ENCODE measurements around the gene MLKL. TPM values are rescaled to one million over a fixed set of nuclear protein-coding genes. Genes with fewer than 3 reads are reported as not detected.

The MLKL gene
- total RNA-seq = 10 to 100 TPM; 18.4 to 47.9 (median 31.9) TPM

DNA sequence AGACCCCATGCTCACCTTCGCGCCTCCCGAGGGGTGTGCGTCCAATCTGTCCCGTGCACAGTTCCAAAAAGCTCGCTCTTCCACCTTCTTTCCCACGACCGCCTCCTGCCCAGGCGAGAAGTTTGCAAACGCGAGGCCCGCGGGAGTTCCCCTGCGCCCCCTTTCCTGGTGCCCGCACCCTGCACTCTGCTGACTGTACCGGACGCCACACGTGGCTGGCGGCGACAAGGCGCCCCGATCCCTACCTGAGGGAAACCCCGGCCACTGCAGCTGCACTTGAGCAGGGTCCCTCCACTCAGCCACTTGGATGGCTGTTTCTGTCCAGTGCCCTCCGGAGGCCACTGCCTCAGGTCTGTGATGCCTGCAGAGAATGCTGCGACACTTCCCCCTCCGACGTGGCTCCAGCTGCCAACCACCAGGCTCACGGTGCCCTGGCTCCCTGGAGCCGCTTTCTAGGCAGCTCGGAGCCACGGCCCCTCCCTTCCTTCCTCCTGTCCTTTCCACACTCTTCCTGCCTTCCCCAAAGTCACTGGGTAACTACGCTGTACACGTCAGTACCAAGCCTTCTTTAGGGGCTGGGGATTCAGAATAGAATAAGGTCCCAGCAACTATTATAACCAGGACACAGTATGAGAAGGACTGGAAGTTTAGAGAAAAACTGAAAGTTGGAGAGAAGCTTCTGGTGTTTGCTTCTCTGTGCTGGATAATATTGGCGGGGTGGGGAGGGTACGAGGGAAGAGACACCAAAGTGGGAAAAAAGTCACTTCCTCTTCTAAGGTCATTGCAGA, at the start of gene MLKL:
Gene MLKL, minus strand, starts transcription at position 425 of the 788 bp plus-strand sequence. CDS start 5,105 bp downstream, outside the sequence.
- TF ChIP-seq, protein P1, sequence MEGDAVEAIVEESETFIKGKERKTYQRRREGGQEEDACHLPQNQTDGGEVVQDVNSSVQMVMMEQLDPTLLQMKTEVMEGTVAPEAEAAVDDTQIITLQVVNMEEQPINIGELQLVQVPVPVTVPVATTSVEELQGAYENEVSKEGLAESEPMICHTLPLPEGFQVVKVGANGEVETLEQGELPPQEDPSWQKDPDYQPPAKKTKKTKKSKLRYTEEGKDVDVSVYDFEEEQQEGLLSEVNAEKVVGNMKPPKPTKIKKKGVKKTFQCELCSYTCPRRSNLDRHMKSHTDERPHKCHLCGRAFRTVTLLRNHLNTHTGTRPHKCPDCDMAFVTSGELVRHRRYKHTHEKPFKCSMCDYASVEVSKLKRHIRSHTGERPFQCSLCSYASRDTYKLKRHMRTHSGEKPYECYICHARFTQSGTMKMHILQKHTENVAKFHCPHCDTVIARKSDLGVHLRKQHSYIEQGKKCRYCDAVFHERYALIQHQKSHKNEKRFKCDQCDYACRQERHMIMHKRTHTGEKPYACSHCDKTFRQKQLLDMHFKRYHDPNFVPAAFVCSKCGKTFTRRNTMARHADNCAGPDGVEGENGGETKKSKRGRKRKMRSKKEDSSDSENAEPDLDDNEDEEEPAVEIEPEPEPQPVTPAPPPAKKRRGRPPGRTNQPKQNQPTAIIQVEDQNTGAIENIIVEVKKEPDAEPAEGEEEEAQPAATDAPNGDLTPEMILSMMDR (IDR thresholded peaks at IDR 0.05) = no peak
- ATAC-seq (ENCODE audit: low FRiP score) = peak; percentile 75
- DNase-seq (ENCODE audit: low spot score) = no peak

DNA sequence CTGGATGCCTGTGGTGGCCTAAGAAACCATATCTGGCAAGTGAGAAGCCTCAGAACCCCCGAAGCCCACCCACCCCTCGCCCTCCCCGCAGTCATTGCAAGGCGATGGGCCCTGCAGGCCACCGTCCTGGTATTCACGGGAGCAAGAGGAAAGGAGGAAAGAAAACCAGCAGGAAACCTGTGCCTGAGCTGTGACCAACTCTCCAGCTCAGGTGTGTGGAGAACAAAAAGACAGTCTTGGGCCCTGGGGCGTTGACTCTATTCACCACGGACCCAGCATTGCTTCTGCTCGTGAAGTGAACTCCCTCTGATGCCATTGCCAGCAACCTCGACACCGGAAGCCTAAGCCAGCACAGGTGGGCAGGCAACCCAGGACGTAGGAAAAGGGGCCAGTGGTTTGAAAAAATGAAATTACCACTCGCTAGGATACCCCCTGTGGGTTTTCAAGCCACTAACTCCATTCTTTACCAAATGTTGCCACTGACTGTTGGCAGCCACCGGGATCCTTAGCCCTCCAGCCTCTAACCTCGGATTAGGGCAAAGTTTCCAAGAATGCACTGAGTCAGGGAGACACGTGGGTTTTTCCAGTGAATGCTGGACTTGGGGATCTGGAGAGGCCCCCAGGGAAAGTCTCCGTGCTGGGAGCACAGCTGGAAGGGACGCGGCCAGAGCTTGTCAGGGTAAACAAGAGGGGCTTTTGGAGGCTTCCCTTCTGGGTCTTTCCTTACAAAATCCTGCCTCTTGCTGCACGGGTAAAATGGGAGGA, 48.8 kb upstream of the MLKL start:
- TF ChIP-seq, protein P1 (IDR thresholded peaks at IDR 0.05) = no peak
- no peak for DNase-seq (ENCODE audit: low spot score)
- ATAC-seq (ENCODE audit: low FRiP score) = no peak

DNA sequence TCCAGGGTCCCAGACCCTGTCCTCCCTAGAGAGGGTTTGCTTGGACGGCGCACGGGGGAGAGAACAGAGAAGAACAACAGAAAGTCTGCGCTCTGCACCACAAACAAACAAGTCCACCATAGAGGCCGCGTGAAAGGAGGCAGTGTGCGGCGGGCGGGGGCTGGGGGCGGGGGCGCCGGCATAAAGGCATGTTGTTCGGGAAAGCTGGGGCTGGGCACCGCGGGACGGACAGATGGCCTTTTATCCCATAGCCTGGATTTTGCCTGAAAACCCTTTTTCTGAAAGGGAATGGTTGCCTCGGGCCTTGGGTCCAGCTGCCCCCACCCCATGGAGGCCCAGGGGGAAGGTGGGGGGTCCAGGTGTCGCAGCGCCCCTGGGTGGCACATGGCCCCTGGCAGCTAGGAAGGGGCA, 48.0 kb upstream of the MLKL start:
- no peak for ATAC-seq (ENCODE audit: low FRiP score)
- DNase-seq (ENCODE audit: low spot score) = no peak
- TF ChIP-seq, protein P1 (IDR thresholded peaks at IDR 0.05) = no peak

DNA sequence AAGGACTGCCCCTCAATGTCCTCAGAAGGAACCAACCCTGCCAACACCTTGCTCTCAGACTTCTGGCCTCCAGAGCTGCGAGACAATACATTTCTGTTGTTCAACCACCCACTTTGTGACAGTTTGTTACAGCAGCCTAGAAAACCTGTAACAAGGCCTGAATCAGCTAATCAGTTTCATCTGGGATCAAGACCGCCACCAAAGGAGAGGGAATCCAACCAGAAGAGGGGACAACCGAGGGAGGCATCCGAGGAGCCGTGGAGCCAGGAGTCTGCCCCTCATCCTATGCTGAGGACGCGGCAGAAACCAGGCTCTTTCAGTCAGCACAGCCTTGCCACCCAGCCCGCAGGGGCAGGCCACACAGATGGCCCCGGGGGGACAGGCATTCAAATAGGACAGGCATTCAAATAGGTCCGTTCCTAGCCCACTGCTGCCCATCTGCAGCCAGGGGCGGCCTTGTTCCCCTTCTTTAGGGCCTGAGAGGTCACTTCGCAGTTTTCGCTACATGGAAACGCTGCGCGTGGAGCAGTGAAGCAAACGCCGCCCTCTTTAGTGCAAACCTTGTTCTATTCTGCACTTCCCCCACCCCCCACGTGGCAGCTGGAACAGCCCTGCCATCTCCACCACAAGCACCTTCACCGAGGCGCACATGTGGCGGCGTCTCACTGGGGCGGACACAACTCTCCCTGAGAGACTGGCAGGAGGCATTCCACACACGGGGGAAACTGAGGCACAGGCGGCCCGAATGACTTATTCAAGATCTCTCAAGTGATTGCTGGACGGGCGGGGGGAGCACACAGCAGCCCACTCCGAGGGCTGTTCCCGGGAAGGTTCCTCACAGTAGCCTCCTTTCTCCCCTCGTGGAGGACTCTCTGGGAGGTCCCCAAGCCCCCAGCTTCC, 47.3 kb upstream of the MLKL start:
- TF ChIP-seq, protein P1 (IDR thresholded peaks at IDR 0.05) = no peak
- DNase-seq (ENCODE audit: low spot score) (no peak), ATAC-seq (ENCODE audit: low FRiP score) (no peak)

DNA sequence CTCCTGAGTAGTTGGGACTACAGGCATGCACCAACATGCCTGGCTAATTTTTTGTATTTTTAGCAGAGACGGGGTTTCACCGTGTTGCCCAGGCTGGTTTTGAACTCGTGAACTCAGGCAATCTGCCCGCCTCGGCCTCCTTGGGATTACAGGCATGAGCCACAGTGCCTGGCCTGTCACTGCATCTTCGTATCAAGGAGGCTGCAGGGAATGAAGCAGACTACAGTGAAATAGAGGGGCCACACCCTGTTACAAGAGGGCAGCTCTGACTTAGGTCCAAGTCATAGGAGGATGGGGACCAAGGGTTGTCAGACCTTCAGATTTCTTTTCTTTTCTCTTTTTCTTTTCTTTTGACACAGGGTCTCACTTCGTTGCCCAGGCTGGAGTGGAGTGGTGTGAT, 45.3 kb upstream of the MLKL start:
- TF ChIP-seq, protein P1 (IDR thresholded peaks at IDR 0.05) = no peak
- DNase-seq (ENCODE audit: low spot score) (no peak), ATAC-seq (ENCODE audit: low FRiP score) (no peak)

DNA sequence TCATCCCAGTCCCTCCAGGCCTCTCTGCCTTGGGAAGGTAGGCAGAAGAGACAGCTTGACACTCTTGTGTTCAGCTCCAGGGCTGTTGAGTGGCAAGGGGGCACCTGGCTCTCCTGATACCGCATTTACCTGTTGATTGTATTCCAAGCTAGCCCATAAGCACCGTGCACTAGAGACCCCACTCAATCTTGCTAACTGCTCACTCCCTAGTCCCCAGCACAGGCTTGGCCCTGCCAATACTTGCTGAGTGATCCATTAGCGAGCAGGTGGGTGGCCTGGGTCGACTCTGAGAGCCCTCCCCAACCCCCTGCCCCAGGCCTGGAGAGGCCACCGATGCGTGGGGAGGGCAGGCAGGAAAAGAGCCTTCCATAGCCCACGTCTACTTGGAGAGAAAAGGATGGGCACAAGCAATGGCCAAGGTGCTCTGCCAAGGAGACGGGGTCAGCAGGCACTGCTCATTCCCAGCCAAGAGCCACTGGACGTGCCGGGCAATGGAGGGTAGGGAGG, 44.5 kb upstream of the MLKL start:
- ATAC-seq (ENCODE audit: low FRiP score) = no peak
- DNase-seq (ENCODE audit: low spot score) = no peak
- TF ChIP-seq, protein P1 (IDR thresholded peaks at IDR 0.05) = no peak

Data from omental fat pad (tissue), 4 donors.